HG03469 (cell line): ENCODE data around the gene LPP.

Source experiments
- ATAC-seq: cut with Tn5 transposase; IDR thresholded peaks from one replicate; pipeline ENCODE4 v1.9.1; 2021; ENCODE audit warnings: mild to moderate bottlenecking, moderate library complexity, moderate number of reproducible peaks; ENCODE audit not compliant: unreplicated experiment

LPP gene

GRCh38 chr3:188925376-188925775 lies 771.4 kb downstream of the LPP start:
- ATAC-seq: no peak

DNA sequence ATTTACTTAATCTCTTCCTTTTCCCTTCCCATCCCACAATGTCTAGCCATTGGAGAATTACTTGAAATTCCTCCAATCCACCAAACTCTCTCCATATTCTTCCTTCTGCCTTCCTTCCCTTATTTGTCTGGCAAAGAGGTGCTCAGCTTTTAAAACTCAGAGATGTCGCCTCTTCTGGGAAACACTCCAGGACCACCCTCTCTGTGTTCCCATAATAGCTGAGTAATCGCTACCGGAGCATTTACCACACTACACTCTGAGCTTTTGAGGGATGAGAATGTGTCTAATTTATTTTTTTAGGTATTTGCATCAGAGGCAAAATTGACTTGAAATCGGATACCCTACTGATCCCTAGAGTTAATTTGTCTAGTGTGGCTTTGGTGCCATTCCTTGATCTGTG lies 772.2 kb downstream of the LPP start:
- no peak for ATAC-seq

GRCh38 chr3:188926741-188927511 lies 773.0 kb downstream of the LPP start:
- ATAC-seq: no peak

DNA sequence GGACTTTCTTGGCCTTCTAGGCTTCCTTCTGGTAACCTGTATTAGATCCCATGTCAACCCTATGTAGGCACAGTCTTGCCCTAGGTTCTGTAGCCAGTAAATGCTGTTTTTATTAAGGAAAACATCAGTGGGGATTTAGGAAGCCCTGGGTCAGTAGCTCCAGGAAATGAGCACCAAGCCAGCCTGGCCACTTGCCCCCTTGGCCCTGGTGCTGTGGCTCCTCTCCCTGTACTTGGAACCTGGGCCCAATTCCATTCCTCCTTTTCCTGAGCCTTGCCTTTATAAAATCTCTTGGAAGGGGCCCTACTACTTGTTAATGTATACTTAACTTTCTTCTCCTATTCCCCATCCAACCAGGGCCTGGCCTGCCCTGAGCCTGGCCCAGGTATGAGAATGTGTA lies 774.0 kb downstream of the LPP start:
- ATAC-seq: no peak

GRCh38 chr3:188929137-188929536 lies 775.2 kb downstream of the LPP start:
- no peak for ATAC-seq

GRCh38 chr3:188931036-188931435 lies 777.1 kb downstream of the LPP start:
- no peak for ATAC-seq

- no peak for ATAC-seq
These were observed 777.6 kb downstream of the LPP start for GRCh38 chr3:188931531-188931930.

DNA sequence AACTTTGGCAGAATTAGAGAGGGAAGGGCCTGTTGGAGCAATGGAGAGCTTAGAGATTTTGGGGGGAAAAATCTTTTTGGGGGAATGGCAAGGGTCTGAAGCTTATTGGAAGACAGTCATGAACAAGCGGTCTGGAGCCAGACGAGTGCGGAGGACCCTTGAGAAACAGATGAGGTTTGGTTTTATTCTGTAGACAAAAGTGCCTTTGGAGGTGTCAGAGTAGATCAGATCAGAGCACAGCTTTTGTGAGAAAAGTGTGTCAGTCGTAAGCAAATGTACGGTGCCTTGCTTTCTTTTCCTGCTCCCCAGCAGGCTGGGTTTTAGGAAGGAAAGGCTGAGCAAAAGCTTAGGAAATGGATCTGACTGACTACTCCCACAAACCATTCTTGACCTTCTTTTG lies 781.0 kb downstream of the LPP start:
- no peak for ATAC-seq

GRCh38 chr3:188936597-188937107 lies 782.7 kb downstream of the LPP start:
- no peak for ATAC-seq

- ATAC-seq: no peak
These were observed 783.4 kb downstream of the LPP start for GRCh38 chr3:188937389-188937788.

DNA sequence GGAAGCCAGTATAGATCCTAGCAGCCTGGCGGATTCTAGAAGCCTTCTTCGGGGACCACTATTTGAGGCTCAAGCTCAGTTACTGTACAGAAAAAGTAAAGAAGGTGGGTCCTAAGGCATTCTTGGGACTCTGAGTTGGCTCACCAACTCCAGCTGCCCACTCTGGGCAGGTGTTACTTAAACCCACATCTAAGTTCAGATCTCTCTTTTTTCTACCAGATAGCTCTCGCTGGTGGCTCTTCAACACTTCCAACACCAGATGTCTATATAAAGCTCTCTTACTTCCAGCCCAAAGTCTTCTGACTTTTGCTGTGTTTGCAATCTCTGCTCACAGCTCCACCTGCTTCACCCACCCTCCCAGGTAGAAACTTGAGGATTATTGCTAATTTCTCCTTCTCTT lies 785.0 kb downstream of the LPP start:
- ATAC-seq: no peak

GRCh38 chr3:188939814-188940572 lies 786.0 kb downstream of the LPP start:
- no peak for ATAC-seq
